Body of pancreas (tissue), 4 donors: Measurements from ENCODE around the gene GLYATL3. TPM values are rescaled to one million over a fixed set of nuclear protein-coding genes. Genes with fewer than 3 reads are reported as not detected.
A peak's percentile ranks its signal among the peaks of the same experiment; 100 is the strongest.

ENCODE experiments used
- ATAC-seq: fragments of 150-250 bp; one replicate; pipeline ENCODE4 v1.9.1; 2016
- DNase-seq, 4 donors: peaks; one replicate each; pipeline ENCODE4 v3.0.0-alpha.2; 2019
- H3K27ac ChIP-seq, 4 donors: fragments of 200-600 bp; sonication (generic); 1 replicate in 3 of 4; 2 replicates in 1 of 4; pipeline versions ENCODE4 v1.5.1 to v1.6.1; 2016 to 2019; ENCODE audit warnings: mild to moderate bottlenecking in 1 of 4, mixed read lengths in 1 of 4, moderate library complexity in 1 of 4
- H3K27me3 ChIP-seq, 2 donors: fragments of 200-600 bp; sonication (generic); one replicate each; pipeline ENCODE4 v1.6.0; 2016; ENCODE audit warnings: mild to moderate bottlenecking in 1 of 2
- H3K36me3 ChIP-seq, 2 donors: fragments of 200-600 bp; sonication (generic); replicated peaks in 1 of 2; 2 replicates each; pipeline ENCODE4 v1.5.1; 2016; ENCODE audit warnings: low read depth in 2 of 2; ENCODE audit not compliant: insufficient read depth in 1 of 2
- H3K4me1 ChIP-seq: fragments of 200-600 bp; sonication (generic); one replicate; pipeline ENCODE4 v1.6.0; 2016
- H3K4me3 ChIP-seq, 2 donors: fragments of 200-600 bp; sonication (generic); 1 replicate in 1 of 2; 2 replicates in 1 of 2; pipeline ENCODE4 v1.5.1; 2016 to 2019
- H3K9me3 ChIP-seq, 3 donors: fragments of 200-600 bp; sonication (generic); 1 replicate in 2 of 3; 2 replicates in 1 of 3; pipeline ENCODE4 v1.5.1; 2016
- POLR2A ChIP-seq, 3 donors: fragments of 450-650 bp; IDR thresholded peaks; one replicate each; pipeline ENCODE4 v1.6.1; 2016; ENCODE audit warnings: antibody characterized with exemption in 3 of 3, mild to moderate bottlenecking in 2 of 3
- WGBS, 2 donors: methylation state at CpG; one replicate each; pipeline ENCODE4 v1.1.5; 2017; 5-methylcytosine and 5-hydroxymethylcytosine counted together
- intact Hi-C: fragments of 100-400 bp; cut with DNase I; formaldehyde crosslinking; loops from one replicate; pipeline ENCODE4 v1.15.1; 2023
- total RNA-seq, 2 donors: library from RNA; depleted of rRNA; stranded (reverse); fragments of >200 nt; gene quantifications; one replicate each; pipeline ENCODE4 v1.1.0, GENCODE V29; 2016
- TF ChIP-seq, protein P1 (sequence below), 7 experiments: fragments of 450-650 bp in 4 of 7; fragments of 200-600 bp in 3 of 7; sonication (generic) in 3 of 7; IDR thresholded peaks; one replicate each; pipeline ENCODE4 v1.5.1; 2016 to 2019; ENCODE audit warnings: antibody characterized with exemption in 7 of 7

The GLYATL3 gene
- total RNA-seq, 2 donors from 2014 or later, result not detected

DNA sequence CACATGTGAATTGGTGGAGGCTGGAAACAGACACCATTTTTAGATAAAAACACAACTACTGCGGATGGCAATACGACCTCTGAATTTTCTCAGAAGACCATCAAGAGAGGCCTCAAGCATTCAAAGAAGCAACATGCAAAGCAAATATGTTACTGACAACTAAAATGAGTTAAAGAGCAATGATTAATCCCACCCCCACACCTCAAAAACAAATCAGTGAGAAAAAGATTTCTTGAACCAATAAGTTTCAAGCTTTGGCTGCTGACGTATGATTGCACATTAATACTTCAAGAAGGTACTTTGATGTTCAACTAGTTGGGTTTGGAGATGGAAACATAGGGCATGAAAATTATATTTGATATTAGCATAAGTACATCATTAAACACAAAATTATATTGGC, 37.7 kb upstream of the GLYATL3 start:
- TF ChIP-seq, protein P1, sequence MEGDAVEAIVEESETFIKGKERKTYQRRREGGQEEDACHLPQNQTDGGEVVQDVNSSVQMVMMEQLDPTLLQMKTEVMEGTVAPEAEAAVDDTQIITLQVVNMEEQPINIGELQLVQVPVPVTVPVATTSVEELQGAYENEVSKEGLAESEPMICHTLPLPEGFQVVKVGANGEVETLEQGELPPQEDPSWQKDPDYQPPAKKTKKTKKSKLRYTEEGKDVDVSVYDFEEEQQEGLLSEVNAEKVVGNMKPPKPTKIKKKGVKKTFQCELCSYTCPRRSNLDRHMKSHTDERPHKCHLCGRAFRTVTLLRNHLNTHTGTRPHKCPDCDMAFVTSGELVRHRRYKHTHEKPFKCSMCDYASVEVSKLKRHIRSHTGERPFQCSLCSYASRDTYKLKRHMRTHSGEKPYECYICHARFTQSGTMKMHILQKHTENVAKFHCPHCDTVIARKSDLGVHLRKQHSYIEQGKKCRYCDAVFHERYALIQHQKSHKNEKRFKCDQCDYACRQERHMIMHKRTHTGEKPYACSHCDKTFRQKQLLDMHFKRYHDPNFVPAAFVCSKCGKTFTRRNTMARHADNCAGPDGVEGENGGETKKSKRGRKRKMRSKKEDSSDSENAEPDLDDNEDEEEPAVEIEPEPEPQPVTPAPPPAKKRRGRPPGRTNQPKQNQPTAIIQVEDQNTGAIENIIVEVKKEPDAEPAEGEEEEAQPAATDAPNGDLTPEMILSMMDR (IDR thresholded peaks at IDR 0.05), result no peak
- no peak for TF ChIP-seq POLR2A (IDR thresholded peaks at IDR 0.05)
- intact Hi-C loops, result no loop called here

DNA sequence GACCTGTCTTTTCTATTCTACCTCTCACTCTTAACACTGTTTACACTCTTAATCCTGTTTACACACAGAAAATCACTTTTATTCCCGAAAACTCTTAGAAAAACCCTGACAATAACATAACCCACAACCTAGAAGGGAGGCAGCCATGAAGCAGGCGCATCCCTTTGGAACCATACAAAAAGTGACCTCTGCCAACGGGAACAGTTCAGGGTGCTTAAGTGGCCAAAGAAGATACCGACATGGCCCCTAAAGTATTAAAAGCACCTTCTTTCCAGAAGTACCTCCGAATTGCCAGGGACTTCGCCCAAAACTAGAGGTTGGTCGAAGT, 37.2 kb upstream of the GLYATL3 start:
- peak; percentile 11 for ATAC-seq
- H3K4me1 ChIP-seq, result peaks cover 27% of the 10 kb centered on the region

More for the DNA sequence above, 37.7 kb upstream of the GLYATL3 start:
- no peak for DNase-seq
- Histone ChIP-seq H3K4me1 (peaks cover 27% of the 10 kb centered on the region), H3K36me3 (peaks cover 0 to 10% of the 10 kb centered on the region in 2 donors), H3K9me3 (no peaks in the 10 kb centered on the region), H3K4me3 (peak overlapping the region in 1 of 2 donors; percentile 57), H3K27me3 (no peaks in the 10 kb centered on the region), H3K27ac (peak overlapping the region in 2 of 4 donors; percentile 87 to 89)
- 8 to 12% methylated on average over 3 of the region's 3 CpGs for WGBS, 2 donors
- no peak for ATAC-seq

DNA sequence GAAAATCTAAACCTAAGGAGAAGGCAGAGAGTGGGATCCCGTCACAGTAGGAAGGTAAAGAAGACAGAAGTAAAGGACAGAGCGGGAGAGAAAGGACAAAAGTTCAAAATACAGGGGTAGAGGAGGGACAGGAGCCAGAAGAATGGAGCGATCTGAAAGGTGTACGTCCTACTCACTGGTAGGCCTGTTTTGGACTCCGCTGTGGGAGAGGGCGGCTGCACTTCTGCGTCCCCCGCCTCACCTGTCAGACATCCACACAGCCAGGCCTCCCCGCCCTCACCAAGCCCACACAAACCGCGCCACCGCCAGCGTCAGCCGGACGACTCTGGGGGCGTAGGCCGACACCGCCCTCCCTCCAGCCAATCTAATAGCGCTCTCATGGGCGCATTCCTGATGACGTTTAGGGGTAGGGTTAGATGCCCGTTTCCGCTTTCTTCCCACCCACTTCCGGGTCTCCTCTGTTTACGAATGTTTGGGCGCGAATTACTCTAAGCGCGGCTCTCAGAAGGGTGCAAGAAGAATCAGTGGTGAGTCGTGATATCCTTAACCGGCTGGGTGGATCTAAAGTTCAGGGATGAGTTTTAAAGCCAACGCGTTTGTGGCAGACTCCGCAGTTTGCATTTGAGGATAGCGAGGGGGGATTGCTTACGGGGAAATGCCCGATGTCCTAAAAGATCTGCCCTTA, 36.7 kb upstream of the GLYATL3 start, which contains the start of the genes CENPQ and MMUT:
CENPQ (plus strand) TSS at position 444 of the 685 bp plus-strand sequence. CDS start 6,807 bp downstream, outside the sequence.
MMUT (minus strand) TSS at position 327 of the 685 bp plus-strand sequence. CDS start 3,787 bp downstream, outside the sequence.
- no peaks in the 10 kb centered on the region for H3K27me3 ChIP-seq
- 0% methylated on average over 31 to 37 of the region's 37 CpGs for WGBS, 2 donors
- peaks cover 0 to 4% of the 10 kb centered on the region in 2 donors for H3K36me3 ChIP-seq
- H3K9me3 ChIP-seq, result no peaks in the 10 kb centered on the region
- peaks cover 27% of the 10 kb centered on the region for H3K4me1 ChIP-seq
- TF ChIP-seq POLR2A (IDR thresholded peaks at IDR 0.05), result peak; percentile 72 to 96 (median 95)
- TF ChIP-seq, protein P1 (IDR thresholded peaks at IDR 0.05), result peak in 2 of 7 experiments; percentile 0 to 19
- peak within 1 kb of the TSS; percentile 53 to 57 for H3K4me3 ChIP-seq
- intact Hi-C loops, result no loop called here
- ATAC-seq (peak; percentile 100), DNase-seq (peak; percentile 93 to 97 (median 94))
- H3K27ac ChIP-seq, result peak within 1 kb of the TSS; percentile 70 to 92 (median 88)

More for the DNA sequence above, 37.2 kb upstream of the GLYATL3 start:
- H3K36me3 ChIP-seq, result peaks cover 0 to 7% of the 10 kb centered on the region in 2 donors
- peak overlapping the region; percentile 70 to 92 (median 88) for H3K27ac ChIP-seq
- no peaks in the 10 kb centered on the region for H3K9me3 ChIP-seq
- intact Hi-C loops, result no loop called here
- H3K4me3 ChIP-seq, result peak overlapping the region; percentile 53 to 57
- H3K27me3 ChIP-seq, result no peaks in the 10 kb centered on the region
- no peak for TF ChIP-seq POLR2A (IDR thresholded peaks at IDR 0.05)
- TF ChIP-seq, protein P1 (IDR thresholded peaks at IDR 0.05), result no peak
- DNase-seq, result no peak
- WGBS, 2 donors, result 0% methylated on average over 7 of the region's 7 CpGs

DNA sequence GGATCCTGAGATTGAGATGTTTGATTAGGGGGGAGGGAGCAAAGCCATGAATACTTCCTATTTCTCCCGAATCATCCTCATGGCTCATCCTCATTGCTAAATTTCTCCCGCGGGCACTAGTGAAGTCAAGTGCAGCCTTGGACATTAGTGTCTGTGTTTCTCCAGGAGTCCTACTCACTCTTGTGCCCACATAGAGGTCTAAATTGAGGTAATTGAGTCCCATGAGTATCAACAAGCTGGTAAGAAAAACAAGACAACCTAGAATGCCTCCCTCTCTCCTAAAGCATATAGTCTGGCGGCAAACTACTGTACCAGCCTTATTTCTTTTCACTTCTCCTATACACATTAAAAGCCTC, 36.1 kb upstream of the GLYATL3 start:
- intact Hi-C loops, result no loop called here
- peak overlapping the region; percentile 16 to 53 for H3K4me3 ChIP-seq
- H3K27me3 ChIP-seq, result no peaks in the 10 kb centered on the region
- 0% methylated on average over 4 of the region's 4 CpGs for WGBS, 2 donors
- no peak for TF ChIP-seq POLR2A (IDR thresholded peaks at IDR 0.05)
- TF ChIP-seq, protein P1 (IDR thresholded peaks at IDR 0.05), result no peak
- peak overlapping the region; percentile 25 to 92 (median 88) for H3K27ac ChIP-seq
- ATAC-seq (no peak), DNase-seq (no peak)
- H3K4me1 ChIP-seq, result peaks cover 27% of the 10 kb centered on the region
- H3K9me3 ChIP-seq, result no peaks in the 10 kb centered on the region
- peaks cover 0 to 3% of the 10 kb centered on the region in 2 donors for H3K36me3 ChIP-seq
